HG03135 (cell line): ENCODE results near the gene PCDHB16.
"Not testable (repeated sequence)": the region's sequence is repeated elsewhere in the genome, so short reads cannot be mapped to it uniquely, and the experiment has no call there.

Source experiments
- ATAC-seq: cut with Tn5 transposase; IDR thresholded peaks from one replicate; pipeline ENCODE4 v1.9.1; 2021; ENCODE audit warnings: mild to moderate bottlenecking, moderate library complexity; ENCODE audit not compliant: unreplicated experiment

Gene PCDHB16

DNA sequence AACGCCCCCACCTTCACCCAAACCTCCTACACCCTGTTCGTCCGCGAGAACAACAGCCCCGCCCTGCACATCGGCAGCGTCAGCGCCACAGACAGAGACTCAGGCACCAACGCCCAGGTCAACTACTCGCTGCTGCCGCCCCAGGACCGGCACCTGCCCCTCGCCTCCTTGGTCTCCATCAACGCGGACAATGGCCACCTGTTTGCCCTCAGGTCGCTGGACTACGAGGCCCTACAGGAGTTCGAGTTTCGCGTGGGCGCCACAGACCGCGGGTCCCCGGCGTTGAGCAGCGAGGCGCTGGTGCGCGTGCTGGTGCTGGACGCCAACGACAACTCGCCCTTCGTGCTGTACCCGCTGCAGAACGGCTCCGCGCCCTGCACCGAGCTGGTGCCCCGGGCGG lies 42.7 kb downstream of the PCDHB16 start:
- not testable (repeated sequence) for ATAC-seq

DNA sequence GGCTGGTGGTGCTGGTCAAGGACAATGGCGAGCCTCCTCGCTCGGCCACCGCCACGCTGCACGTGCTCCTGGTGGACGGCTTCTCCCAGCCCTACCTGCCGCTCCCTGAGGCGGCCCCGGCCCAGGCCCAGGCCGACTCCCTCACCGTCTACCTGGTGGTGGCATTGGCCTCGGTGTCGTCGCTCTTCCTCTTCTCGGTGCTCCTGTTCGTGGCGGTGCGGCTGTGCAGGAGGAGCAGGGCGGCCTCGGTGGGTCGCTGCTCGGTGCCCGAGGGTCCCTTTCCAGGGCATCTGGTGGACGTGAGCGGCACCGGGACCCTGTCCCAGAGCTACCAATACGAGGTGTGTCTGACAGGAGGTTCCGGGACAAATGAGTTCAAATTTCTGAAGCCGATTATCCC lies 43.2 kb downstream of the PCDHB16 start:
- not testable (repeated sequence) for ATAC-seq

DNA sequence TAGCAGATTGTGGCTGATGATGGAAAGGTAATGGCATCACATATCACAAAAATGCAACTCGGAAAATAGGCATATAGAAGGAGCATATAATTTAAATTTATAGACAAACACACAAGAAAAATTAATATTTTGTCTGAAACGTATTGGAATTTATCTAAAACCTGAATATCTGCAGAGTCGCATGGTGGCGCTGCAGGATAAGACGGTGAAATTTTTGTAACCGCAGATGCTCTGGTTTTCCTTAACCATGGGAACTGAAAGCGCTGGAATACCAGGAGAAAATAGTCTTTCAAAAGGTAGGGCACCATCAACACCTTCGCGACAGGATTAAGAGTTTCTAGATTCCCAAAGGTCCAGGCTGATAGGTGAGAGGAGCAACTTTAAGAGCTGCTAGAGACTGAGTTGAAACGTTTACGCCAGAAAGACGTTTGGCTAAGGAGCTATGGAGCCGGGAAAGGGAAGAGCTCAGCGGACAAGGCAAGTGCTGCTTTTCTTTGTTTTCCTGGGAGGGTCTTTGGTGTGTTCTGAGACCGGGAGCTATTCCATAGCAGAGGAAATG lies 52.0 kb downstream of the PCDHB16 start:
- ATAC-seq, result no peak
